C4-2B (cell line): Measurements from ENCODE around the gene PPP1R14D.

Experiments used
- ZFX ChIP-seq: fragments of 450-650 bp; IDR thresholded peaks from 2 replicates; pipeline ENCODE4 v1.6.1; 2017
- TF ChIP-seq, protein P1 (sequence below): fragments of 450-650 bp; conservative IDR thresholded peaks from 2 replicates; pipeline ENCODE4 v1.5.1; 2017; ENCODE audit warnings: mild to moderate bottlenecking

DNA sequence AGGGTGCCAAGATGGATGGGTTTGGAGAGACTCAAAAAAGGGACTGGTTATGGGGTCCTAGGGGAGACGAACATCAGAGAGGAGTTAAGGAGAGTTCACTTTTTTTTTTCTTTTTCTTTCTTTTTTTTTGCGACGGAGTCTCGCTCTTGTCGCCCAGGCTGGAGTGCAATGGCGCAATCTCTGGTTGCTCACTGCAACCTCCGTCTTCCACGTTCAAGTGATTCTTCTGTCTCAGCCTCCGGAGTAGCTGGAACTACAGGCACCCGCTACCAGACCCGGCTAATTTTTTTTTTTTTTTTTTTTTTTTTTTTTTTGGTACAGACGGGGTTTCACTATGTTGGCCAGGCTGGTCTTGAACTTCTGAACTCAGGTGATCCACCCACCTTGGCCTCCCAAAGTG, 16.5 kb upstream of the PPP1R14D start:
- TF ChIP-seq, protein P1, sequence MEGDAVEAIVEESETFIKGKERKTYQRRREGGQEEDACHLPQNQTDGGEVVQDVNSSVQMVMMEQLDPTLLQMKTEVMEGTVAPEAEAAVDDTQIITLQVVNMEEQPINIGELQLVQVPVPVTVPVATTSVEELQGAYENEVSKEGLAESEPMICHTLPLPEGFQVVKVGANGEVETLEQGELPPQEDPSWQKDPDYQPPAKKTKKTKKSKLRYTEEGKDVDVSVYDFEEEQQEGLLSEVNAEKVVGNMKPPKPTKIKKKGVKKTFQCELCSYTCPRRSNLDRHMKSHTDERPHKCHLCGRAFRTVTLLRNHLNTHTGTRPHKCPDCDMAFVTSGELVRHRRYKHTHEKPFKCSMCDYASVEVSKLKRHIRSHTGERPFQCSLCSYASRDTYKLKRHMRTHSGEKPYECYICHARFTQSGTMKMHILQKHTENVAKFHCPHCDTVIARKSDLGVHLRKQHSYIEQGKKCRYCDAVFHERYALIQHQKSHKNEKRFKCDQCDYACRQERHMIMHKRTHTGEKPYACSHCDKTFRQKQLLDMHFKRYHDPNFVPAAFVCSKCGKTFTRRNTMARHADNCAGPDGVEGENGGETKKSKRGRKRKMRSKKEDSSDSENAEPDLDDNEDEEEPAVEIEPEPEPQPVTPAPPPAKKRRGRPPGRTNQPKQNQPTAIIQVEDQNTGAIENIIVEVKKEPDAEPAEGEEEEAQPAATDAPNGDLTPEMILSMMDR = no peak
- no peak for TF ChIP-seq ZFX
